ENCODE measurements around the gene TLDC2. TPM values are rescaled to one million over a fixed set of nuclear protein-coding genes. Genes with fewer than 3 reads are reported as not detected.
A peak's percentile ranks its signal among the peaks of the same experiment; 100 is the strongest.

Gene TLDC2
- total RNA-seq, 1 experiment from 2014 or later: 1.1 TPM

DNA sequence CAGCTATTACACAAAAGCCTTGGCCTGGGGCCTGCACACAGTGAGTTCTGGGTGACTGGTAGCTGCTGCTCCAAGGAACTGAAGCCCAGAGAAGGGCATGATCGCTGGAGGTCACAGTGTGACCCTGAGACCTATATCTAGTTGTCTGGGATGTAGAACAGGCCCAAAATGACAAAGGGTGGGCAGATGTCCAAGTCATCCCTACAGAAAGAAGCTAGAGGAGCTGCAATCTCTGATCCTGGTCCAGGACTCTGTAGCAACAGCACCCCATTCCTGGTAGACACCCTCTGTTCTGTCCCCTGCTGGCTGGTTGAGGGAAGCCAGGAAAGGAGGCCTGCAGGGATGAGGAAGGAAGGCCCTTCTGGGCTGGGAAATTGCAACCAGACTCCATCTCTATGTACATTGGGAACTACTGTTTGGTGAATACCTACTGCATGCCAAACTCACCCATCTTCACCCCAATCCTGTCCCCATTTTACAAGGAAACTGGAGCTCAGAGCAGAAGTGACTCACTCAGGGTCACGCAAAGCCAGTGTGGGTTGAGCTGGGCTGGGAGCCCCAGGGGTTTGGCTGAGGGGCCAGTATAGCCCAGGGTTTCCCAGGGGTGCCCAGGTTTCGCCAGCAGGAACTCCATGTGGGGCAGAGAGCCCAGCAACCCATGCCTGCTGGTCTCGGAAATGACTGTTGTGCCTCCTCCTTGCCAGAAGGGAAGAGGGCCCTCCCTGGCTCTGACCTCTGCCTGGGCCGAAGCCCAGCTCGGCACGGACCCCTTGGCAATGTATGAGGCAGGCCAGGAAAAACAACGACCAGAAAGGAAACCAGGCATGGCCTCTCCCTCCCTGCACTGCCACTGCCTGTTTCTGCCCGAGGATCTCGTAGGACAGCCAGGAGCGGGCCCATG lies 44.9 kb upstream of the TLDC2 start:
- no peak overlapping the region for H3K4me3 Mint-ChIP-seq (ENCODE audit: low read depth, unreplicated experiment)
- no peak for TF ChIP-seq CTCF (IDR thresholded peaks at IDR 0.05; ENCODE audit: unreplicated experiment)
- H3K4me1 Mint-ChIP-seq (ENCODE audit: low read depth, unreplicated experiment): peaks cover 7% of the 10 kb centered on the region
- H3K9me3 Mint-ChIP-seq (ENCODE audit: low read depth, unreplicated experiment): no peaks in the 10 kb centered on the region
- no peaks in the 10 kb centered on the region for H3K27me3 Mint-ChIP-seq (ENCODE audit: unreplicated experiment)
- H3K36me3 Mint-ChIP-seq (ENCODE audit: insufficient read depth, unreplicated experiment): peaks cover 17% of the 10 kb centered on the region
- CTCF ChIA-PET: interaction anchor here (0.5 to 1.4 kb wide), 2 partner anchors 22 to 230 kb away, joined by 3 to 4 read pairs; no protein-coding TSS in a partner anchor
- DNase-seq: no peak
- no peak overlapping the region for H3K27ac Mint-ChIP-seq (ENCODE audit: unreplicated experiment)
- intact Hi-C loops (cut with micrococcal nuclease; ENCODE audit: unreplicated experiment): loop anchor here (10.0 kb wide), 1 partner anchor 54 kb away; no protein-coding TSS in a partner anchor
- BruUV-seq (replicated peaks): no TSS peak

DNA sequence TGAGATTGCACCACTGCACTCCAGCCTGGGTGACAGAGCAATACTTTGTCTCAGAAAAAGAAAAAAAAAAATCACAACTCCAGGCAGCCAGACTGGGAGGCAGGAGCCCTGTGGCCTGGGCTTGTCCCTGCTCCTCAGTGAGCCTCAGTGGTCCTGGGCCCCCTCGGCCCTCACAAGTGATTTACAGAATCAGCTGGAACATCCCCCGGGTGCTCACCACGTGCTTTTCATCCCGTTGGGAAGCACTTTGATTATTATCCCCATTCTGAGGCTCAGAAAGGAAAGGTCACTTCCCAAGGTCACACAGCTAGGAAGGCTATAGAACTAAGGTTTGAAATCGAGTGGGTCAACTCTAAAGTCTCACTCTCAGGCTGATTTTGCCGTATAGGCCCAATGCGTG lies 43.1 kb upstream of the TLDC2 start:
- peaks cover 16% of the 10 kb centered on the region for H3K4me1 Mint-ChIP-seq (ENCODE audit: low read depth, unreplicated experiment)
- DNase-seq: no peak
- TF ChIP-seq CTCF (IDR thresholded peaks at IDR 0.05; ENCODE audit: unreplicated experiment): no peak
- intact Hi-C loops (cut with micrococcal nuclease; ENCODE audit: unreplicated experiment): loop anchor here (10.0 kb wide), 1 partner anchor 52 kb away; no protein-coding TSS in a partner anchor
- no peak overlapping the region for H3K4me3 Mint-ChIP-seq (ENCODE audit: low read depth, unreplicated experiment)
- H3K9me3 Mint-ChIP-seq (ENCODE audit: low read depth, unreplicated experiment): no peaks in the 10 kb centered on the region
- H3K27ac Mint-ChIP-seq (ENCODE audit: unreplicated experiment): no peak overlapping the region
- no TSS peak for BruUV-seq (replicated peaks)
- H3K36me3 Mint-ChIP-seq (ENCODE audit: insufficient read depth, unreplicated experiment): peaks cover 13% of the 10 kb centered on the region
- H3K27me3 Mint-ChIP-seq (ENCODE audit: unreplicated experiment): no peaks in the 10 kb centered on the region
- CTCF ChIA-PET: no interaction called here

DNA sequence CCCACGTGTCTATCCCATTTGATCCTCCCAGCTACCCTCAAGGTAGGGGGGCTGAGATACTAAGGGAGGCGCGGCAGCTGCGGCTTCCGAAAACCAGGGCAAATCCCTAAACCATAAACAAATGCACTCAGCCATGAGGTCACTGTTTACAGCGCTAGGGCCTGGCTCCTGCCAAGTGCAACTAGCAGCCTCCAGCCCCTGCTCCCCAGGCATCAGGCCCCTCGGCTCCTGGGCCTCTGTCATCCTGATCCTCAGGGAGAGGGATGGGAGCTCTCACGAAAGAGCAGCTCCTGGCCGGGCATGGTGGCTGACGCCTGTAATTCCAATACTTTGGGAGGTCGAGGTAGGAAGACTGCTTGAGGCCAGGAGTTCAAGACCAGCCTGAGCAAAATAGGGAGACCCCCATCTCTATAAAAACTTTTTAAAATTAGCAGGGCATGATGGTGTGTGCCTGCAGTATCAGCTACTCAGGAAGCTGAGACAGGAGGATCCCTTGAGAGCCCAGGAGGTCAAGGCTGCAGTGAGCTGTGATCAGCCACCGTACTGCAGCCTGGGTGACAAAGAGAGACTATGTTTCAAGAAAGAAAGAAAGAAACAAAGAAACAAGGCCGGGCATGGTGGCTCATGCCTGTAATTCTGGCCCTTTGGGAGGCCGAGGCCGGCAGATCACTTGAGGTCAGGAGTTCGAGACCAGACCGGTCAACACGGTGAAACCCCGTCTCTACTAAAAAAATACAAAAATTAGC lies 42.5 kb upstream of the TLDC2 start:
- Mint-ChIP-seq H3K36me3 (ENCODE audit: insufficient read depth, unreplicated experiment) (peaks cover 13% of the 10 kb centered on the region), H3K27me3 (ENCODE audit: unreplicated experiment) (no peaks in the 10 kb centered on the region), H3K27ac (ENCODE audit: unreplicated experiment) (no peak overlapping the region), H3K9me3 (ENCODE audit: low read depth, unreplicated experiment) (no peaks in the 10 kb centered on the region), H3K4me3 (ENCODE audit: low read depth, unreplicated experiment) (no peak overlapping the region), H3K4me1 (ENCODE audit: low read depth, unreplicated experiment) (peaks cover 16% of the 10 kb centered on the region)
- intact Hi-C loops (cut with micrococcal nuclease; ENCODE audit: unreplicated experiment): loop anchor here (10.0 kb wide), 1 partner anchor 51 kb away; no protein-coding TSS in a partner anchor
- TF ChIP-seq CTCF (IDR thresholded peaks at IDR 0.05; ENCODE audit: unreplicated experiment): no peak
- BruUV-seq (replicated peaks): no TSS peak
- no peak for DNase-seq
- CTCF ChIA-PET: no interaction called here

- peak overlapping the region; percentile 71 for H3K4me3 Mint-ChIP-seq (ENCODE audit: low read depth, unreplicated experiment)
- BruUV-seq (replicated peaks): TSS peak; percentile 29
- H3K9me3 Mint-ChIP-seq (ENCODE audit: low read depth, unreplicated experiment): no peaks in the 10 kb centered on the region
- no peak for DNase-seq
- CTCF ChIA-PET: interaction anchor here (0.7 to 3.1 kb wide), 12 partner anchors 12 to 208 kb away, joined by 3 to 24 read pairs (median 4); a partner anchor contains a TSS
- no peak for TF ChIP-seq CTCF (IDR thresholded peaks at IDR 0.05; ENCODE audit: unreplicated experiment)
- H3K4me1 Mint-ChIP-seq (ENCODE audit: low read depth, unreplicated experiment): peaks cover 16% of the 10 kb centered on the region
- peaks cover 13% of the 10 kb centered on the region for H3K36me3 Mint-ChIP-seq (ENCODE audit: insufficient read depth, unreplicated experiment)
- intact Hi-C loops (cut with micrococcal nuclease; ENCODE audit: unreplicated experiment): loop anchor here (10.0 kb wide), 1 partner anchor 50 kb away; no protein-coding TSS in a partner anchor
- peak overlapping the region; percentile 88 for H3K27ac Mint-ChIP-seq (ENCODE audit: unreplicated experiment)
- H3K27me3 Mint-ChIP-seq (ENCODE audit: unreplicated experiment): no peaks in the 10 kb centered on the region
Observed at GRCh38 chr20:36835025-36835424, 40.9 kb upstream of the TLDC2 start.

Measured in Calu3 (cell line).